Neural cell (in vitro differentiated cells): ENCODE results near the gene IGFBP2.

Experiments used
- CTCF ChIP-seq: fragments of 450-650 bp; IDR thresholded peaks from 2 replicates; pipeline ENCODE4 v1.5.1; 2014; ENCODE audit warnings: antibody characterized with exemption, mild to moderate bottlenecking, moderate library complexity; ENCODE audit not compliant: poor library complexity, severe bottlenecking
- EP300 ChIP-seq: fragments of 450-650 bp; conservative IDR thresholded peaks from 2 replicates; pipeline ENCODE4 v1.6.1; 2014; ENCODE audit warnings: antibody characterized with exemption, mild to moderate bottlenecking, moderate library complexity; ENCODE audit not compliant: poor library complexity, severe bottlenecking
- EZH2 ChIP-seq: fragments of 200-600, 300-800 bp; shearing (Covaris generic), sonication (generic); IDR thresholded peaks from 2 replicates; pipeline ENCODE4 v1.6.1; 2014; ENCODE audit warnings: antibody characterized with exemption, low read length, borderline replicate concordance, mild to moderate bottlenecking; ENCODE audit not compliant: insufficient read depth, poor library complexity, severe bottlenecking
- MXI1 ChIP-seq: fragments of 450-650 bp; conservative IDR thresholded peaks from 2 replicates; pipeline ENCODE4 v1.6.1; 2014; ENCODE audit warnings: antibody characterized with exemption, mild to moderate bottlenecking; ENCODE audit not compliant: poor library complexity, severe bottlenecking
- POLR2AphosphoS5 ChIP-seq: IDR thresholded peaks from 2 replicates; pipeline ENCODE4 v1.6.1; 2012
- RAD21 ChIP-seq: fragments of 450-650 bp; conservative IDR thresholded peaks from 2 replicates; pipeline ENCODE4 v1.6.1; 2014; ENCODE audit warnings: antibody characterized with exemption, mild to moderate bottlenecking, moderate library complexity
- REST ChIP-seq: IDR thresholded peaks from 2 replicates; pipeline ENCODE4 v1.6.1; 2012; ENCODE audit warnings: borderline replicate concordance
- SMC3 ChIP-seq: fragments of 450-650 bp; conservative IDR thresholded peaks from 2 replicates; pipeline ENCODE4 v1.6.1; 2014; ENCODE audit warnings: antibody characterized with exemption, mild to moderate bottlenecking, moderate library complexity; ENCODE audit not compliant: poor library complexity
- TAF1 ChIP-seq: IDR thresholded peaks from 2 replicates; pipeline ENCODE4 v1.6.1; 2012; ENCODE audit warnings: low read depth

DNA sequence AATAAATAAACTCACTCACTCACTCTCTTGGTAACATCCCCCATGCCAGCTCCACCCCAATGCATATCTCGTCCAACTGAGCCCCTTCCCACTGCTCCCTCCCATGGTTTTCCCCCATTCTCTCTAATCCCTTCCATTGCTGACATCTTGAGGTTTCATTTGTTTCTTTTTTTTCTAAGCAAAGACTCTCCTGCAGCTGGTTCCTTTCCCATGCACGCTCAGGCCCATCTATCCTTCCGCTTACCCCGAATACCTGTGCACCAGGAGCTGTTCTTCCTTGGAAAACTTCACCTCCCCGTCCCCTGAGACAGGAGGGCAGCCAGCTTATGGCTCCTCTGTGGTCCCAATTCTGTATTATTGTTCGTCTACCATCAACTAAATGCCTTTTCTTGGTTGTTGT lies 41.7 kb upstream of the IGFBP2 start:
- TF ChIP-seq CTCF (no peak), REST (no peak), POLR2AphosphoS5 (no peak), EZH2 (no peak), EP300 (no peak), TAF1 (no peak), RAD21 (no peak), SMC3 (no peak), MXI1 (no peak)
